Stimulated activated naive CD8-positive, alpha-beta T cell treated with anti-CD3 and anti-CD28 coated beads, Interleukin-15, Interleukin-2, amounts not matched to agents 100 ng/mL and 50 ng/mL, for 24 hours (primary cell): ENCODE data around the gene FHOD3.
"Not testable (repeated sequence)": the region's sequence is repeated elsewhere in the genome, so short reads cannot be mapped to it uniquely, and the experiment has no call there.

Source experiments
- H3K27ac Mint-ChIP-seq: one replicate; pipeline ENCODE4 v1.8.0; 2021; ENCODE audit warnings: mild to moderate bottlenecking, mixed read lengths
- H3K27me3 Mint-ChIP-seq: one replicate; pipeline ENCODE4 v1.8.0; 2021; ENCODE audit warnings: mixed read lengths
- H3K36me3 Mint-ChIP-seq: one replicate; pipeline ENCODE4 v1.8.0; 2021; ENCODE audit warnings: low read depth, mixed read lengths
- H3K4me1 Mint-ChIP-seq: one replicate; pipeline ENCODE4 v1.8.0; 2021; ENCODE audit warnings: low read depth, mixed read lengths
- H3K4me3 Mint-ChIP-seq: one replicate; pipeline ENCODE4 v1.8.0; 2021; ENCODE audit warnings: mild to moderate bottlenecking, mixed read lengths
- H3K9me3 Mint-ChIP-seq: one replicate; pipeline ENCODE4 v1.8.0; 2021; ENCODE audit warnings: mixed read lengths

The FHOD3 gene

DNA sequence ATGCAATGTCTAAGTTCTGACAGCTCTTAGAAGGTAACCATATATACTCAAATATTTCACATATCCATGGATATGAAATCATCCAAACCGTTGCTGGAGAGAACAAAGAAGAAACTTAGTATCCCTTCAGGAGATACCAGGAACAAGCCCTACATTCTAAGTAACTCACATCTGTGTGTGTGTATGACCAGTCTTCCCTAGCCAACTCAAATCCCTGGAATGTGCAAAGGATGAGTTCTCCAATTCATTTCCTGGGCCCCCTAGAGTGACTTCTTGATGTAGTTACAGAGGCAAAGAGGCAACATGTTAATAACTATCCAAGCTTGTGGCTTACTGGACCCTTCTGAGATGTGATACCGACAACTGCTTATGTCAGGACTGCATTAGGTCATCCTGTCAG, 511.2 kb downstream of the FHOD3 start:
- H3K9me3 Mint-ChIP-seq: no peaks in the 10 kb centered on the region
- H3K27ac Mint-ChIP-seq: no peak overlapping the region
- no peak overlapping the region for H3K4me3 Mint-ChIP-seq
- peaks cover 50% of the 10 kb centered on the region for H3K36me3 Mint-ChIP-seq
- no peaks in the 10 kb centered on the region for H3K4me1 Mint-ChIP-seq
- no peaks in the 10 kb centered on the region for H3K27me3 Mint-ChIP-seq

DNA sequence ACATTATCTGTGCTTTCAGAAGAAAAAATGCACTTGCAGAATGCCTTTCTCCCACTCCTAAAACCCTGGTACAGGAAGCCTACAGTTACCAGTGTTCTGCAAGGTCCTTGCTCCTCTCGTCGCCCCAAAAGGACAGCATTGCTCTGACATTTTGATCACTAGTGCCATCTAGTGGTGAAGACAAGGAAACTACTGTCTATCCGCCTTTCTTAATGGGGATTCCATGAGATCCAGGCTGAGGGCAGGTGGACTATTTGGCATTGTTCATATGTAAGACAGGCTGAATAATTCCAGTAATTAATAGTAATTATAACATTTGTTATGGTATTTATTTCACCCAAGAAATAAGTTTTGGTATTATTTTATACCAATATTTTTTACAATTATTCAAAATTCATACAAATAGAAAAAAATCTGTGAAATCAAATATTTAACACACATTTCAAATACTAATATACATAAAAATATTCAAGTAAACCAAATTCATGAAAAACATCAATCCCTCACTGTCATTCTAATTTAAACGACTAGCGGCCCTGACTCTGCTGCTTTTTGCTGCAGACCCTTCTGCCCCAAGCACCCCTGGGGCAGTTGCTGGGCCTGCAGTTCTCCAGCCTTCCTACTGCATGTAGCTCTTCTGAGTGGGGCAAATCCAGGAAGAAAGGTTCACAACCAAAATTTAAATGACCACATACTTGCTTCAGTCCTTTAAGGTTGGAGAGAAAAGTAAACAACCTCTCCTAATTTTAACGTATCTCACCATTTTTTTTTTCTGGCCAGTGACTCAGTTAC, 512.3 kb downstream of the FHOD3 start:
- no peaks in the 10 kb centered on the region for H3K27me3 Mint-ChIP-seq
- no peak overlapping the region for H3K27ac Mint-ChIP-seq
- H3K4me1 Mint-ChIP-seq: no peaks in the 10 kb centered on the region
- no peak overlapping the region for H3K4me3 Mint-ChIP-seq
- no peaks in the 10 kb centered on the region for H3K9me3 Mint-ChIP-seq
- H3K36me3 Mint-ChIP-seq: peaks cover 50% of the 10 kb centered on the region

DNA sequence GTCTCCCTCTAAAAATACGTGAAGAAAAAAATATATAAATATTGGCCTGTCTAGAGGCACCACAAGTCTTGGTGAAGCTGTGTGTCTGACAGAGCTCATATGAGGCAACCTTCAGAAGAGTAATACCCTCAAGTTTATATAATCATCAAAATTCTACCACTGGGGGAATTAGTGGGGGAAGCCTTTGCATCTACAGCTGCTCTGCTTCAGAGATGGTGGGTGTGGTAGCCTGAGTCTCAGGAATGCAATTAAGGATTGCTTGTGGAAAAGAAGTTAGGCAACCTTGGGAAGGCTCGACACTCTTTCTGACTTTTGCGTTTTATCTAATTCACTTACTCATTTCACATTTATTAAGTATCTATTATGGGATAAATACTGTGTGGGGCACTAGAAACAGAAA, 513.9 kb downstream of the FHOD3 start:
- Mint-ChIP-seq H3K4me1 (no peaks in the 10 kb centered on the region), H3K27ac (no peak overlapping the region)

GRCh38 chr18:36811955-36812354, 514.4 kb downstream of the FHOD3 start:
- Mint-ChIP-seq H3K36me3 (peaks cover 35% of the 10 kb centered on the region), H3K9me3 (no peaks in the 10 kb centered on the region), H3K27ac (no peak overlapping the region)

More for the DNA sequence above, 513.9 kb downstream of the FHOD3 start:
- Mint-ChIP-seq H3K4me3 (no peak overlapping the region), H3K36me3 (peaks cover 35% of the 10 kb centered on the region), H3K27me3 (no peaks in the 10 kb centered on the region), H3K9me3 (no peaks in the 10 kb centered on the region)

GRCh38 chr18:36812678-36813077, 515.2 kb downstream of the FHOD3 start:
- Mint-ChIP-seq H3K27me3 (no peaks in the 10 kb centered on the region), H3K36me3 (peaks cover 32% of the 10 kb centered on the region), H3K4me1 (no peaks in the 10 kb centered on the region), H3K9me3 (no peaks in the 10 kb centered on the region), H3K27ac (no peak overlapping the region), H3K4me3 (no peak overlapping the region)

More at GRCh38 chr18:36811955-36812354, 514.4 kb downstream of the FHOD3 start:
- Mint-ChIP-seq H3K4me1 (no peaks in the 10 kb centered on the region), H3K27me3 (no peaks in the 10 kb centered on the region), H3K4me3 (no peak overlapping the region)

DNA sequence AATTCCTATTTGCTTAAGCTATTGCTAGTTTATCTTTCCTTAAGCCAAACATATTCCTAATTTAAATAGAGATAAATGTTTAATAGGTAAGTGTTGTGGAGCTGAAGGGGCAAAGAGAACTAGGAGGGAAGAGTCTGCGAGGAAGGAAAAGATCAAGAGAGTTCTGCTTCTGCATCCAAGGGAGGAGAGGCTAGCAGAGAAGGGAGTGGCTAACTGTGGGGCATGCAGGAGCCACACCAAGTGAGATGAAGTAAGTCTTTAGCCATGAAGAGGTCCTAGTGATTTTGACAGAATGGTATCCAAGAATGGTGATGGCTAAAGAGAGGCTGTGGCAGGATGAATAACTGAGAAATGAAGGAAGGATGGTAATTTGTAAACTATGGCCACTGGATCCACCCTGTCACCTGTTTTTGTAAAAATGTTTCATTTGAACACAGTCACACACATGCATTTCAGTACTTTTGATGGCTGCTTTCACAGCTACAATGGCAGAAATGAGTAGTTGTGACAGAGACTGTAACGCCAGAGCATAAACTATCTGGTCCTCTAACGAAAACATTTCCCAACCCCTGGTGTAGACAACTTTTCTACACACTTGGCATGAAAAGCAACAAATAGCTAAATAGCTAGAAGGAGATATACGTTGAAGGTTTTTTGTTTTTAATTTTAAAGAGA, 515.7 kb downstream of the FHOD3 start:
- H3K27me3 Mint-ChIP-seq: no peaks in the 10 kb centered on the region
- H3K27ac Mint-ChIP-seq: no peak overlapping the region
- no peaks in the 10 kb centered on the region for H3K4me1 Mint-ChIP-seq
- H3K9me3 Mint-ChIP-seq: no peaks in the 10 kb centered on the region
- no peak overlapping the region for H3K4me3 Mint-ChIP-seq
- peaks cover 33% of the 10 kb centered on the region for H3K36me3 Mint-ChIP-seq

GRCh38 chr18:36813824-36814223, 516.3 kb downstream of the FHOD3 start:
- no peak overlapping the region for H3K4me3 Mint-ChIP-seq
- H3K4me1 Mint-ChIP-seq: no peaks in the 10 kb centered on the region
- H3K36me3 Mint-ChIP-seq: peaks cover 33% of the 10 kb centered on the region
- H3K27ac Mint-ChIP-seq: peak overlapping the region; percentile 9
- H3K27me3 Mint-ChIP-seq: no peaks in the 10 kb centered on the region
- no peaks in the 10 kb centered on the region for H3K9me3 Mint-ChIP-seq

DNA sequence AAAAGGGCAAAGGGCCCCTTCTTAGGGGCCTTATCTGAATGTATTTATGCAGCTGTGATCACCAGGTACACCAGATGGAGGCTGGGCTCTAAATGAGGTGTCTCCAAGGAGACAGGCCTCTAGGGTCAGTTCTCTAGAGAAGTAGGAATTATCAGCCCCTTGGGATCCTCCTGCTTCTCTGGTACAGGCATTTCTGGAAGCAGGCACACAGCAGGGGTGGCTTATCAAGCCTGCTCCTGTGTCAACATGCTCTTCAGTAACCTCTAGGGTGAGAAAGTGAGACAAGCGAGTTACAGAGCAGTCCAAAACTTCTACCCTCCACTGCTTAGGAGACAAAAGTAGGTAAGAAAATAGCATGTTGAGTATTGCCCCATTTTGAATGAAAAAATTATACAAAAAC, 517.5 kb downstream of the FHOD3 start:
- no peaks in the 10 kb centered on the region for H3K9me3 Mint-ChIP-seq
- no peak overlapping the region for H3K27ac Mint-ChIP-seq
- no peak overlapping the region for H3K4me3 Mint-ChIP-seq
- H3K4me1 Mint-ChIP-seq: no peaks in the 10 kb centered on the region
- H3K36me3 Mint-ChIP-seq: peaks cover 33% of the 10 kb centered on the region
- no peaks in the 10 kb centered on the region for H3K27me3 Mint-ChIP-seq

DNA sequence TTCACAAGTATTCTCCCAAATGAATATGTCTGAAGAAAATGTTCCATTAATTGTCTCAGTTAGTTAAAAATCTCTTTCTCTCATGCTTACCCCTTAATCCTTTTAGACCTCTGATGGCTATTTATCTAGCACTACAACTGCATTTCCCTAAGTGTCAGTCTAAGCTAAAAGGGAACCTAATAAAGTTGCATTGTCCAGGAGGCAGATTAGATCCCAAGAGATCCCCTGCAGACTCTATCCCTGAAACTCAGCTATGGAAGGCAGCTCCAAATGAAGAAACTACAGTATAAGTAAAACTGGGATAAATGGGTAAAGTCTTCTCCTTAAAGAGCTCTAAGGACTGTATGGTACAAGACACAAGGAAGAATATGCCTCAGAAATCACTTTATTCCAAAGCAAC, 518.6 kb downstream of the FHOD3 start:
- not testable (repeated sequence) for H3K4me1 Mint-ChIP-seq, H3K27ac Mint-ChIP-seq, H3K27me3 Mint-ChIP-seq, H3K9me3 Mint-ChIP-seq, H3K4me3 Mint-ChIP-seq
- H3K36me3 Mint-ChIP-seq: peaks cover 36% of the 10 kb centered on the region

DNA sequence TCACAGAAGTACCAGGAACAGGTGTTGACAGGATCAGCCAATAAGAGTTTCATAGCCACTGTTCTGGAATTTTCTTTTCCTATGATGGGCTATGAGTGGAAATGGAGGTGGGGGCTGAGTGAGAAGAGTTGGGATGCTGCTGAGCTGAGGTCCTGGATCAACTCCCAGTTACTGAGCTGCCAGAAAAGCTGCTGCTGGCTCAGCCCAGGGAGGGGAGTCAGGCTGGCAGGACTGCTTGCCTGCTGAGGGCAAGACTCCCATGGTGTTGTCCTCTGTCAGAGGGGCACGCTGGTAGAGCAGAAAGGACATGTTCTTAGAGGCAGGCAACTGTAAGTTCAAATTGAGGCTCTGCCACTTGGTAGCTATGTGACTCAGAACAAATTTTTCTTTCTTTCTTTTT, 519.5 kb downstream of the FHOD3 start:
- Mint-ChIP-seq H3K27ac (no peak overlapping the region), H3K4me1 (no peaks in the 10 kb centered on the region), H3K4me3 (no peak overlapping the region), H3K9me3 (no peaks in the 10 kb centered on the region), H3K27me3 (no peaks in the 10 kb centered on the region), H3K36me3 (peaks cover 42% of the 10 kb centered on the region)

DNA sequence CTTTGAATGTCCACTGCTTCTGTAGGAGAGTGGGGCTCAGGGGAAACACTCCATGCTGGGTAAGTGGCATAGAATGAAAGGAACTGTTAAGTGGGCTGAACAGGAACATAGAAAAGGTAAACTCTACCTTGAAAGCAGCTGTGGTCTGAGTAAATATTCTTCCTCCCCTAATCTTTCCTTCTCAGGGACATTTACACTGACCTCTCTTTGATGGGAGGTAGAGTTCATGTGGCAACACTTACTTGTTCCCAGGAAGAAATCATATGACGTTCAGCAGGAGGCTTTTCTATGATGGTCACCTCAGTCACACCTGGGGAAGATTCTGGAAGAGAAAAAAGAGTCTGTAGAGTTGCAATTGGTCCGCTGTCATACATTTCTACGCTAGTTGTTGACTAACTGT, 521.1 kb downstream of the FHOD3 start:
- H3K27me3 Mint-ChIP-seq: no peaks in the 10 kb centered on the region
- H3K4me1 Mint-ChIP-seq: no peaks in the 10 kb centered on the region
- H3K9me3 Mint-ChIP-seq: no peaks in the 10 kb centered on the region
- H3K27ac Mint-ChIP-seq: no peak overlapping the region
- H3K36me3 Mint-ChIP-seq: peaks cover 34% of the 10 kb centered on the region
- no peak overlapping the region for H3K4me3 Mint-ChIP-seq

DNA sequence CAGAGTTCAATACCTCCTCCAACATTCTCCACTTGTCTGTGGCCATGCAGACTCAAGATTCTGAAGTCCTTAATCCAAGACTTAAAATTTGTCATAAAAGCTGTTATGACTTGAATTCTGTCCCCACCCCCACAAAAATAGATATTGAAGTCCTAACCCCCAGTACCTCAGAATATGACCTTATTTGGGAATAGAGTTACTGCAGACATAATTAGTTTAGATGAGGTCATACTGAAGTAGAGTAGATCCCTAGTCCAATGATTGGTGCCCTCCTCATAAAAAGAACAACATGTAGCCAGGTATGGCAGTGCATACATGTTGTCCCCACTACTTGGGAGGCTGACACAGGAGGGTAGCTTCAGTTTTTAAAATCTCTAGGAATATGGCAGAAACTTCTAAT, 522.1 kb downstream of the FHOD3 start:
- H3K4me1 Mint-ChIP-seq: peaks cover 7% of the 10 kb centered on the region
- no peaks in the 10 kb centered on the region for H3K27me3 Mint-ChIP-seq
- peaks cover 33% of the 10 kb centered on the region for H3K36me3 Mint-ChIP-seq
- H3K9me3 Mint-ChIP-seq: no peaks in the 10 kb centered on the region
- no peak overlapping the region for H3K4me3 Mint-ChIP-seq
- H3K27ac Mint-ChIP-seq: no peak overlapping the region

DNA sequence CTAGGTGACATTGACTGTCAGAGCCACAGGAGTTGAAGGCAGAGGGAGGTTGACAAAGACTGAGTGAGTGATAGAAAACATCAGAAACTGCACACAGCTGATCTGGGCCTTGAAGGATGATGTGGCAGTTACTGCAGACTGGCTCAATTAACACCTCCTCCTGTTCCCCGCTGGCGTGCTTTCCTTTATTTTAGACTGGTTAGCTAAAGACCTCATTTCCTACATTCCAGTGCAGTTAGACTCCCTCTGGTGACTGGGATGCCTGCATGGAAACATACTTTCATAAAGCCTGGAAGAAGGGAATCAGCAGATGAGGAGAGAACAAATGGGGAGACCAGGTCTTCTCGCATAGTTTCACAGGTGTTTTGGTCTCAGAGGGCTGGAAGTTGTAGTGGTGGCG, 524.2 kb downstream of the FHOD3 start:
- H3K27ac Mint-ChIP-seq: no peak overlapping the region
- H3K36me3 Mint-ChIP-seq: peaks cover 36% of the 10 kb centered on the region
- H3K9me3 Mint-ChIP-seq: no peaks in the 10 kb centered on the region
- no peak overlapping the region for H3K4me3 Mint-ChIP-seq
- peaks cover 11% of the 10 kb centered on the region for H3K4me1 Mint-ChIP-seq
- no peaks in the 10 kb centered on the region for H3K27me3 Mint-ChIP-seq

DNA sequence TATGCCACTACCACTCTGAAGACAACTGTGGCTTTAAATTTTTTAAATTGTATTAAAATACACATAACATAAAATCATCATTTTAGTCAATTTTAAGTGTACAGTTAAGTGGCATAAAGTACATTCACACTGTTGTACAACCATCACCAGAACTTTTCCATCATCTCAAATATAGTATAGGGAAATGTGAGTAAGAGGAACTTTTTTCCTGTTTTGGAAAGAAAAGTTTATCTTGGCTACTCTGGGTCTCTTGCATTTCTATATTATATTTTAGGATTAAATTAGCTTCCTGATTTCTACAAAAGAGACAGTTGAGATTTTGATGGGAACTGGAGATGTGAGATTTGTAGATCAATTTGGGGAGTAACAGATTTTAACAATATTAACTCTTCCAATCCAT, 528.0 kb downstream of the FHOD3 start:
- H3K4me1 Mint-ChIP-seq: peaks cover 33% of the 10 kb centered on the region
- no peaks in the 10 kb centered on the region for H3K9me3 Mint-ChIP-seq
- no peak overlapping the region for H3K27ac Mint-ChIP-seq
- no peak overlapping the region for H3K4me3 Mint-ChIP-seq
- peaks cover 24% of the 10 kb centered on the region for H3K36me3 Mint-ChIP-seq
- no peaks in the 10 kb centered on the region for H3K27me3 Mint-ChIP-seq

GRCh38 chr18:36826556-36826955, 529.0 kb downstream of the FHOD3 start:
- Mint-ChIP-seq H3K27ac (no peak overlapping the region), H3K4me3 (no peak overlapping the region), H3K27me3 (no peaks in the 10 kb centered on the region), H3K36me3 (peaks cover 19% of the 10 kb centered on the region), H3K9me3 (no peaks in the 10 kb centered on the region), H3K4me1 (peaks cover 43% of the 10 kb centered on the region)
